ENCODE results near the gene CPB2.
A peak's percentile ranks its signal among the peaks of the same experiment; 100 is the strongest.

The CPB2 gene

DNA sequence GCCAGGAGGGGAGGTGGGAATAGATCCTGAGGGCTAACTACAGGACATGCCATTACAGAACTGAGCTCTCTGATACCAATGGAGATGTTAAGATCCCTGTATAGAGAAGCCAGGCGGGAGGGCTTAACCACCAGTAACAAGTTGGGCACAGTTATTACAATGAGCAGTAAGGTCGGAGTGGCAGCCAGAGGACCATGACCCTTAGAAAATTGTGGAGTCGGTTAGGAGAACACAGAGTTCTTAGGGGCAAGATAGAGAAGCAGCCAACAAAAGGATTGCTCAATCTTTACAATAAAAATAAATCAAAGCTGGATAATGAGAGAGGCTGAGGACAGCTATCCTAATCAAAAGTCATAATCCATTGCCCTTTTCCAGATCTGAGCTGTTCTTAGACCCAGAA lies 10.4 kb downstream of the CPB2 start:
- no peak for DNase-seq

DNA sequence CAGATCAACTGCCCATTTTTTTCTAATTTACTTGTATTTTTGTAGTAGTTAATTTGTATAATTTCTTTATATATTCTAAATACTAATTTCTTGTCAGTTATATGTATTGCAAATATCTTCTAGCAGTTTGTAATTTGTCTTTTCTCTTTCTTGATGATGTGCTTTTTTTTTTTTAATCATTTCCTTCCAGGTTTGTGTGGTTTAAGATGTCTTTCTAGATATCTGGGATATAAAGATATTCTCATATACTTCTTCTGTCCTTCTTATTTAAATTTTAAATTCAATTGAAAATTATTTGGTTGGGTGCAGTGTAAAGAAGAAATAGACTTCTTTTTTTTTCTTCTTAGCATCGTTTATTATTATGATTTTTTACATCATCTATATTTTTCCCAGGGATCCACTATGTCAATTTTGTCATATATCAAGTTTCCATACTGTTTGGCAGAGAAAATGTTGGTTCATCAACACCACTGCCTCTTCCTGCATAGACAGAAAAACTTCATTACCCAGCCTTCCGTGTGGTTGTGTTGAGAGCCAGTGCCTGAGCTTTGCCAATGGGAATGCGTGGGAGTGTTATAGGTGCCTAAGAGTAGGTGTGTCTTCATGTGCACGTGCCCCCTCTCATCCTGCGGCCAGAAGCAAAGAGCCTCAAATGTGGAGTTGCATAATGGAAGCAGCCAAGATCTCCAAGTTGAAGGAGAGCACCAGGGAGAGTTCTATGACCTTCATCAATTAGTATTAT lies 15.8 kb downstream of the CPB2 start:
- no peak for DNase-seq

- no peak for DNase-seq
Observed at GRCh38 chr13:46087481-46087880, 17.4 kb downstream of the CPB2 start.

DNA sequence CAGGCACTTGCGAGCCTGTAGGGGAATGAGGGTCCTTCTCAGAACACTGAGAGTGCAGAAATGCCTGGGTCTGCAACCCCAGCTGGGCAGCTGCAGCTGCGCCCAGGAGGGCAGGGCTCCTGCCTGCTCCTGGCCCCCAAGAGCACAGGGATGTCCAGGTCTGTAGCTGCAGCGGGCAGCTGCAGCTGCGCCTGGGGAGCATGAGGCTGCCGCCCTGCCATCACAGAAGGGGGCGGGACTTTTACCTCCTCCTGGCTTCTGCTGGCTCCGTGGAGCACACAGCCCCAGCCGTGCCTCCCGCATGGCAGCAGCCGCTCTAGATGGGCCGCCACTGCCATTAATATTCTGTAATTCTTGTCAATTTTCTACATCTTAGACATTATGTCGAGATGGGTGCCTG lies 17.8 kb downstream of the CPB2 start:
- no peak for DNase-seq

DNA sequence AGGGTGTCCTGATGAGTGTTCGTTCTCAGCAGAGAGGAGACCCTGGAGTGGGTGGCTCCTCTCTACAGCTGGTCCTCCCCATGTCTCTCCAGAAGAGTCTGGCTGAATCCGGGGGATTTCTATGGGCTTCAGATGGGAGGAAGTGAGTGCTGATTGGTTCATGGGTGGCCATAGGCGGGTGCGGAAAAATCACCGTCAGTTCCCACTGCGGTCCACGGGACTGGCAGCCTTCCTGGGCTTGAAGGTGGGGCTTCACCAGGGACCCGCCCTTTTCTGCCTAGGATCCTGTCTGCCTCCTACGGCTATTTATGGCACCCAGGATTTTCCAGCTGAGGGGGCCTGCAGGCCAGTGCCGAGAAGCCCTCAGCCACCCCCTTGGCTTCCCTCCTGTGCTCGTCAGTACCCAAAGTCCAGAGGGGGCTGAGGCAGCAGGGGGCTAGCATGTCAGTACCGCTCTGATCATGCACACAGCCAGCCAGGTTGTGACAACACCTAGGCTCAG lies 18.4 kb downstream of the CPB2 start:
- DNase-seq = no peak

- DNase-seq = no peak
Observed at GRCh38 chr13:46085737-46086136, 19.1 kb downstream of the CPB2 start.

DNA sequence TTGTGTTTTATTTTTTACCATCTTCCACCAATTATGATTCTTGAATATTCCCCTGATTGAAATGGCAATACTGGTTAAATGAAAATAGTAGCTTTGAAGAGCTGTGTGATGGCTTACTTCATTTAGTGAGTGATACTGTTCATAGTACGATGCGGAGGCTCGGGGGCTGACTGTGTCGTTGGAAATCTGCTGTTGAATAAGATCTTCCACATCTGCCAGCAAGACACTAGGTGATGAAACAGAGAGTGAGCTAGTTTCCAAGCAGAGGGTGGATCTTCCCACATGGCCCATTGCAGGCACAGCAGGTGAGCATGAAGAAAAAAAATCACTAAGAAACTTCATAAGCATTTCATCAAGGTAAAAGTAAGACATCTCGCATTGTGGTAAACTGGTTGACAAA lies 22.5 kb downstream of the CPB2 start:
- no peak for DNase-seq

DNA sequence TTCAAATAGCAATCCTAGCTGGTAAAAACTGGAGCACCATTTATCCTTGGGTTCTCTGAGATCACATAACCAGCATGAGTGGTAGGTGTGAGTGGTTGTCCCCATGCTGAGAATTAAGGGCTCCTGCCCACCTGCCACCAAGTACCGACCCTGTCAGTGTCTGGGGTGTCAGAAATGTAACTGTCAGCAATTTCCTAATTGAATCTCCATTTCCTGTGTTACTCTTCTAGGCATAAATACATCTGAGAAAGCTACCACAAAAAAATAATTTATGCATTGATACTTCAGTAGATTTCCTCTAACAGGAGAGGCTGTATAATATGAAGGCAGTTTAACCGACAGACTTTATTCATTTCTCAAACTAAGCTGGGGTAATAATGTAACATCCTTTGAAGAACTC lies 25.1 kb downstream of the CPB2 start:
- no peak for DNase-seq

GRCh38 chr13:46077265-46077664 lies 27.6 kb downstream of the CPB2 start:
- no peak for DNase-seq

GRCh38 chr13:46076827-46077226 lies 28.0 kb downstream of the CPB2 start:
- no peak for DNase-seq

GRCh38 chr13:46075811-46076210 lies 29.0 kb downstream of the CPB2 start:
- DNase-seq = no peak

GRCh38 chr13:46071590-46072249 lies 33.1 kb downstream of the CPB2 start:
- no peak for DNase-seq

DNA sequence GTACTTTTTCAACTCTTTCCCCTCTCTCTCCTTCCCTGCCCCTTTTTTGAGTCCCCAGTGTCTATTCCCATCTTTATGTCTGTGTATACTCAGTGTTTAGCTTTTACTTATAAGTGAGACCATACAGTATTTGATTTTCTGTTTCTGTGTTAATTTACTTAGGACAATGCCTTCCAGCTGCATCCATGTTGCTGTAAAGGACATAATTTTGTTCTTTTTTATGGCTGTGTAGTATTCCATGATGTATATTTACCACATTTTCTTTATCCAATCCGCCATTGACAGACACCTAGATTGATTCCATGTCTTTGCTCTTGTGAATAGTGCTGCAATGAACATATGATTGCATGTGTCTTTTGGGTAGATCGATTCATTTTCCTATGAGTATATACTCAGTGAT lies 41.5 kb downstream of the CPB2 start:
- no peak for DNase-seq

DNA sequence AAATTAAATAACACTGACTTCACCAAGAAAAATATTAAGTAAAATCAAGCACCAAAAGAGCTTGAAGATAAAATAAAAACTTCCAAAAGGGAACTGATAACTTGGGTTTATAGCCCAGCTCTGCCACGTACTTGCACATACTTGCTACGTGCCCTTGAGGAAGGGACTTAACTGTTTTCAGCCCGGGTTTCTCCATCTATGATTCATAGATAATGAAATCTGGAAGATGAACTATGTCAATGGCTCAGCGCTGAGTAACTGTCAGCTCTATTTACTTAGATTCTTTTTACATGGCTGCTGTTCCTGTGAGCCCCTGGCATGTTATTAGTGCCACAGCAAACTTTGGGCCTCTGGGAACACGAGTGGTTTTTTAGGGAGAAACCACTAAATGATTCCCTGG lies 42.6 kb downstream of the CPB2 start:
- no peak for DNase-seq

DNA sequence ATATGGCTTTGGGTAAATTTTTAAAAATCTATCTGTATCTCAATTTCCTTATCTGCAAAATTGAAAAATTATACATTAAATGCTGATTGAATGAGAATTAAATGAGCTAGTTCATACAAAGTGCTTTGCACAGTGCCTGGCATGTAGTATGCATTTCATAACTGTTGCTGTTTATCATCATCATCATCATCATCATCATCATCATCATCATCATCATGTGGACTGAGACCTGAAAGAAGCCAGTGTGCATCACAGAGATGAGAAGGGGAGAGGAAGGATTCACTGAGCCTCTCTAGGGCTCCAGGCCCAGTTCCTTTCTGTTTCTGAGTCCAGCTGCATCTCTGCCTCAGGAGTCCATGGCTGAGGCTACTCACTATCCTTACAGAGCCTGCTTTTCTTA lies 45.4 kb downstream of the CPB2 start:
- DNase-seq = no peak

DNA sequence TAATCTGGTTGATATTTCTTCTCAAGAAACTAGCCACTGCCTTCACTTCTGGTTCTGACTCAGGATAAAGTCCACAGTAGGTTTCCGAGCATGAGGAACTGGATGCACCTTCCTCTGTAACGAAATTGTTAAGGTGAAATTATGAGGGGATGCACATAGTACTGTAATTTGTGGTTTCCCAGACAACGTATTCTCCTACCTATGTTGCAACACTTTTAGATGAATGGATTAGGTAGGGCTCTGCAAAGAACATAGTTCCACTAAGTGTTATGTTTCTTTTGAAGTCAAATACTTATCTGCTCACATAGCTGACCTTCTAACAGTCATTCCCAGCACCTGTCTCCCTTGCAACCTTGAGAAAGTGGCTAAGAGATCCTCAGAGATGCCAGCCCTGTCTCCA lies 46.6 kb downstream of the CPB2 start:
- no peak for DNase-seq

- DNase-seq = no peak
Observed at GRCh38 chr13:46057256-46058015, 47.4 kb downstream of the CPB2 start.

- DNase-seq = no peak
Observed at GRCh38 chr13:46053162-46054012, 51.4 kb downstream of the CPB2 start.

DNA sequence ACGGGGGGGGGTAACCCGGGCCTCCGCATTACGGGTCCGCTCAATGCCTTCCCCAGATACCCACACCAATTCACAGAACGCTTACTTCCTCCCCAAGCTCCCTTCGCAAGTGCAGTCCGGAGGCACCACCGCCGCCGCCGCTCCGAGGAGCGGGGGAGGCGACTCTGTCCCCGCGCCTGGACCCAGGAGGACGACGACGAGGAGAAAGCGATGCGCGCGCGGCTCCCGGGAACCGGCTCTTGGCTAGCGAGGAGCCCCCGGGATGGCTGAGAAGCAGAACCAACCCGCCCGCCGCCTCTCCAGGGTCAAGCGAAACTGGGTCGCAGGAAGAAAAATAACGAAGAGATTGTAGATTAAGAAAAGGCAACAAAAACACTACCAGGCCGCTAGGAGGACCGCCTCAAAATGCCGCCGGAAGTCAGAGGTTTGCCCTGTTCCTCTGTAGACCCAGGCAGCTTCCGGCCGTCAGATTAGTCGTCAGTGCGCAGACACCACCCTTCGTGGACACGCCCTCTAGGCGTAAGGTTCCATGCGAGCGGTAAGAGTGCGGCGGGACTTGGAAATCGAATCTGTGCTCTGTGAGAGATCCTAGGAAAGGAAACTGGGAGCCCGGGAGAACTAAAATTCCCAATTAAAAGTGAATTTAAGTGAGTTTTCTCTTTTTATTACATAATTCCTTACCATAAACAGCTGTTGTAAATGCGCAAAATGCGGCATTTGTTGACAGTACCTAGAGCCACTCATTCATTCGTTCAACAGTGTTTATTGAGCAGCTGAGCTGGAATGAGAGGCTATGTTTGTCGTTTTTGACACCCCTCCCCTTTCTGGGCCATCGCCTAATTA lies 52.3 kb downstream of the CPB2 start, which contains the start of gene ZC3H13:
ZC3H13 (minus strand) TSS at position 428 of the 843 bp plus-strand sequence. CDS start 7,239 bp downstream, outside the sequence.
- DNase-seq = peak; percentile 93

DNA sequence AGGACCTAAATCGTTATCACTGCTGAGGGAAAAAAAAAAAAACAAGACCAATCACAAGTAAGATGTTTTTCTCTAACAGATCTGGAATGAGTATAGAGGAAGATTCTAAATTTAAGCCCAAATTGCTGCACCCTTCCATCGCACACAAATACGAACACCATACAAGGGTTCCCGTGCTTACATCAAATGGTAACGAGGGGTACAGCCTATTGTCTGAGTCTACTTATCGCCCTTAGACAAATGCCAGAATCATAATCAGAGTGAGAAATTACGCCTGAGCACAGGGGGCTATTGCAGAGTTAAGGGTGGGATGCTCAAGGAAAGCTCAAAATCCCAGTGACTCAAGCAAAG lies 52.9 kb downstream of the CPB2 start:
- no peak for DNase-seq

DNA sequence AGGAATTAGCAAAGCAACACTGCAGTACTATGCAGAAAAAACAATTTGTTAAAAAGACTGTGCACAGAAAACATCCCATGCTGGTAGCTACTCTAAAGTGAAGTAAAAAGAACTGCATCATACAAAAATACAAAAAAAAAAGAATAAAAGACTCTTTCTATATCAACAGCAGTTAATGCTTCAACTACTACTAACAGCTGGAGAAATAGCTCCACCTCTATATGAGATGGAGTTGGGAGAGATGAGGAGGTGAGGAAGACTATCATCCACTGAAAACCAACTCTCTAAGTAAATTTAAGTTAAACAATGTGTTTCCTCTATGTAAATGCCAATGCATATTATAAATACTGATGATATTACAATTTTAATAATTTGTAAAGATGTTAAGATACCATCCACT lies 54.1 kb downstream of the CPB2 start:
- no peak for DNase-seq

GRCh38 chr13:46045424-46045823 lies 59.4 kb downstream of the CPB2 start:
- no peak for DNase-seq

Data from stimulated activated naive CD4-positive, alpha-beta T cell treated with Interleukin-2 at 50 U/mL for 16 hours (primary cell).